ENCODE data around the gene HEY2.

GRCh38 chr6:125711013-125711675 is 38.3 kb upstream of the HEY2 start:
- no peak for TF ChIP-seq POLR2AphosphoS5 (IDR thresholded peaks at IDR 0.05; ENCODE audit: borderline replicate concordance, low read depth, low read length)
- TF ChIP-seq EZH2 (IDR thresholded peaks at IDR 0.05), result no peak
